Measurements from ENCODE around the gene GFRA4.

Gene GFRA4

GRCh38 chr20:3673221-3674070 lies 10.2 kb upstream of the GFRA4 start:
- DNase-seq = no peak

DNA sequence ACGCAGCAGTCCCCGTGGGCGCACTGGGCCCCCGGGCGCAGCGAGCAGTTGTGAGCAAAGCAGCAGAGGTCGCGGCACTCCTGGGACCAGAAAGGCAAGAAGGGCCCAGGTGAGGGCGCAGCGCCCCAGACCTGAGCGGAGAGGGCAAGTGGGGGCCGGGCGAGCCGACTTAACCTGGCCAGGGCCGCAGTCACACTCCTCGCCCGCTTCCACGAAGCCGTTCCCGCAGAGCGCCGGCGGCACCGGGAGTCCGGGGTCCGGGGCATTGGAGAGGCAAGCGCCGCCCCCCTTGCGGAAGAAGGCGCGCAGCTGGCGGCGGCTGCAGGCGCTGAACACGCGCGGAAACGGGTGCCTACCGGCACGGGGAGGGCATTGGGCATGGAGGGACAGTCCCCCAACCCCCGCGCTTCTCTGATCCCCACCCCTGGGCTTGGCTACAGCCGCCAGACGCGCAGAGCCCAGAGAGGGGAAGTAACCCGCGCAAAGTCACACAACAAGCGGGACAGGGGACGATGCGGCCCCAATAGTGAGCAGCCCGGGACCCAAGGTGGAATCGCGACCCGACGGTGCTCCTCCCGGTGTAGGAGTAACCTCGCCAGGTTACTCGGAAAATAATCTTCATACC lies 9.5 kb upstream of the GFRA4 start:
- no peak for DNase-seq

- no peak for DNase-seq
These were observed 8.9 kb upstream of the GFRA4 start for GRCh38 chr20:3671986-3672546.

- DNase-seq = no peak
These were observed 7.7 kb upstream of the GFRA4 start for GRCh38 chr20:3670945-3671344.

DNA sequence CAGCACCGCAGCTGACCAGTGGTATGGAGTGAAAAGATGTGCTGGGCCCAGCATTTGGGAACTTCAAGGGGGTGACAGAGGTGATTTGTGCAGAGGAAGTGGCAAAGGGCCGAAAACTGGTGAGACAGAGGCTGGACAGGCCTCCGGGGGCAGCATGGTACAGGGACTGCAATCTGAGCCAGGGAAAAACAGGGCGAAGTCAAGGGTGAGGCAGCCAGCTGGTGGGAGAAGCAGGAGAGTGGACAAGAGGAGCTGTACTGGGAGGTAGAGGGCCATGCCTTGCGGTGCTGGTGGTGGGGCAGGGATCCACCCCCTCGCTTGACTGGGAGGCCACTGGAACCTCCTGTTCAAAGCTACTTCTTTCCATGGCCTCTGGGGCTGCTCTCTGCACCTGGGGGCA lies 7.3 kb upstream of the GFRA4 start:
- DNase-seq = no peak

- no peak for DNase-seq
These were observed 6.6 kb upstream of the GFRA4 start for GRCh38 chr20:3669710-3670367.

DNA sequence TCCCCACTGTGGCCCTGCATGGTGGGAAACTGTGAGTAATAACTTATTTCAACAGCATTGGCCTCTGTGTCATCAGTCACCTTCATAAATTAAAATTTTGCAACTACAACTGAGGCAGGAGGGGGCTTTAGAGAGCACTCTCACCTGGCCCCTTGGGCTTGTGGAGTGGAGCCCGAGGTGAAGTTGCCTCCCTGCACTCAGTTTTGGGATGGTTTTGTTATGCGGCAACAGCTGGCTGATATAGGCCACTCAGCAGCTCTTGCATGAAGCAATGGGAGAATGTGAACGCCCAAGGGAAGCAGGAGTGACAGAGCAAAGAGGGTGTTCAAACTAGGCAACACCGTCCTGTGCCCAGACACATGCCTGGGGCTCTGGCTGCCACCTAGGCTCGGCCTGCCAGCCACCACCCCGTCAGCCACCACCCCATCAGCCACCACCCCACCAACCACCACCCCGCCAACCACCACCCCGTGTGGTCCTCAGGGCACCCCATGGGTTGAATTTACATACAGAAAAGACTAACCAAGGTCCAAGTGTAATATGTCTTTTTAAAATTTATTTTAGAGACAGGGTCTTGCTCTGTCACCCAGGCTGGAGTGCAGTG lies 4.3 kb upstream of the GFRA4 start:
- DNase-seq = no peak

DNA sequence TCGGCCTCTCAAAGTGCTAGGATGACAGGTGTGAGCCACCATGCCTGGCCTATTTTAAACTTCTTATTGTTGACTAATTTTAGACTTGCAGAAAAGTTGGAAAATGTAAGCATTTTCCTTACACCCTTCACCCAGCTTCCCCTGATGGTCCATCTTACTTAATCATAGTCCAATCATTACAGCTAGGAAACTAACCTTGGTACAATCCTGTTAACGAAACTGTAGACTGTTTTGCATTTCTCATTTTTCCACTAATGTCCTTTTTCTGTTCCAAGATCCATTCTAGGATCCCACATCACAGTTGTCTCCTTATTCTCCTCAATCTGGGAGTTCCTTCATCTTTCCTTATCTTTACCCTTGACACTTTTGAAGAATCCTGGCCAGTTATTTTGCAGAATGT lies 659 bp upstream of the GFRA4 start:
- DNase-seq = no peak

DNA sequence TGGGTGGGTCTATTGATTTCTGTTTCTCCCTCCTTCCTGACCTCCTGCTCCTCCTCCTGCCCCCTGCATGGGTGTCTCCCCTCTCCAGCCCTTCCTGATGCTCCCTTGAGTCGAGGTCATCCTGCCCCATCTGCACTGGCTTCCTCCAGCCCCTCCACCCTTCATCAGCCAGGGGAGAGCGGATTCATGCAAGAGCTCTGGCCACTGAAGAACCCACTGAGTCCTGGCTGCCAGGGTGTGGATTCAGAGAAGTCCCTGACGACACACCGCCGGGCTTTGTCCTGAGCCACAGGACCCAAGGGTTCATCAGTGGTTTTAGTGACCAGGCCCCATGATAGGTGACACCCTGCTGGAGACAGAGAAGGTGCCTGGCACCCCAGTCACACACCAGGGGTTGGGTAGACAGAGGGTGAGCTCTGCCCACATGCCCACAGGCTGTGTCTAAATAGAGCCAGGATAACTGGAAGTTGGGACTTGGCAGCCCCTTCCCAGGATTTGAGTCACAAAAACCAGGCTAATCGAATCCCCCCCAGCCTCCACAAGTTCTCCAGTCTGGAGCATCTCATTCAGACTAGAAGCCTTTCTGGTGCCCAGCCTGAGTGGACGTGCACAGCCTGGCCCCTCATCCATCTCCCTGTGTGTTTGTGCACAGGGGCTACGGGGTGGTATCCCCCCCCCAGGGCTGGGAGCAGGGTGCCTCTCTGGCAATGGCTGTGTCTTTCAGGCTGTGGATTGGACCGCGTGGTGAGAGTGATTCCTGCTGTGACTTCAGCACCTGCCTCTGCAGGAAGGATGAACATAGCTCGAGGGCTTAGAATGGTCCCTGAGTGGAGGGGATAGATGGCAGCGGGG lies 1.2 kb downstream of the GFRA4 start:
- DNase-seq = no peak

- DNase-seq = no peak
These were observed 2.0 kb downstream of the GFRA4 start for GRCh38 chr20:3661060-3661813.

GRCh38 chr20:3660262-3661059 lies 2.7 kb downstream of the GFRA4 start:
- no peak for DNase-seq

DNA sequence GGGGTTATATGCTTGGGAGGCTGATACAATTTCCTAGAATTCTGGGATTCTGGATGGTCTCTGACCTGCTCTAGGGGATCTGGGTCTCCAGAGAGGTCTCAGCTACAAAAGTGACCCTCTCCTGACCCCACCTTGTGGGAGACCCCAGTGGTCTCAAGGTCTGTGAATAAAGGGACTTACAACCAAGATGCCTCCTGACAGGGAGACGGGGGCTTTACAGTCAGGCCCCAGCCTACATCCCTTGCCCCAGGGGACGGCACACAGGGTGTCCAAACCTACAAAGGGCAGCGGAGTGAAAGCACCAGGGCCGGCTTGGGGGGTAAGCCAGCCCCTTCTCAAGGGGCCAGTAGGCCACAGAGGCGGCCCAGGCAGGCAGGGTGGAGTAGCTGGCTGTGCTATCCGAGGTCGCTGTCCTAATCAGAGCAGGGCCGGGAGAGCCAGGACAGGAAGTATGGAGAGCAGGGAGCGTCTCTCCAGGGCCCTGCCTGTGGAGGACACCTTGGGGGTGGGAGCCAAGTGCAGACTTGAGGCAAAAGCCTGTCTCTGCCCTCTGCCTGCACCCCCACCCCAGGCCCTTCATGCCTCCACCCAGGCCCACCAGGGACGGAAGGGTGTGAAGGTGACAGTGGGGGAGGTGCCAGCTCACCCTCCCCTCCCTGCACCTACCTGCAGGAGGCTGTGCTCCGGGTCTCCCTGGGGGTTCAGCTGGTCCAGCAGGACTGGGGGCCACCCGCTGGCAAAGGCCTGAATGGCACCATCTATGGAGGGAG lies 3.5 kb downstream of the GFRA4 start:
- no peak for DNase-seq

- no peak for DNase-seq
These were observed 4.3 kb downstream of the GFRA4 start for GRCh38 chr20:3658716-3659491.

DNA sequence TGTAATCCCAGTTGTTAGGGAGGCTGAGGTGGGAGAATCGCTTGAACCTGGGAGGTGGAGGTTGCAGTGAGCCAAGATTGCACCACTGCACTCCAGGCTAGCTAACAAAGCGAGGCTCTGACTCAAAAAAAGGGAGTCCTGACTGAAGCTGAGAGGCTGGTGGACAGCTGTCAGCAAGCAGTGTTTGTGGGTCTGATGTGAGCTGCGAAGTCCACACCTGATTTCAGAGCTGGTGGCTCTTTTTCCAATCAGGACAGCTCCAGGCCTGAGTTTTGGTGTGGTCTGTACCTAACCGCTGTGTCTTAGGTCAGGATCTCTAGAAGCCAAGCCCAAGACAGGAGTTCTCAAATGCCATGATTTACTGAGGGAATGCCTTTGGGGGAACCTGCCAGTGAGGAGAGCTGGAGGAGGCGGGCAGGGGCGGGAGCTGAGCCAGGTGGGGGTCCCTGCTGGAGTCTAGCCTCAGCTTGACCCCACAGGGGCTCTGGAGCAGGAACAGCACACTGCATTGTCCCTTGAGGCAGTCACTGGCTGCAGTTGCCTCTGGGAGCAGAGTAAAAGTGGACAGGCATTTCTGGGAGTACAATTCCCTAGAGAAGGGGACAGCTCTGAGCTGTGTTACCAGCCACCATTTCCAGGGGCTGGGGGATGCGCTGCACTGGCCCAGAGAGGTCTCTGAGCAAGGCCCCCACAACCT lies 5.0 kb downstream of the GFRA4 start:
- DNase-seq = no peak

DNA sequence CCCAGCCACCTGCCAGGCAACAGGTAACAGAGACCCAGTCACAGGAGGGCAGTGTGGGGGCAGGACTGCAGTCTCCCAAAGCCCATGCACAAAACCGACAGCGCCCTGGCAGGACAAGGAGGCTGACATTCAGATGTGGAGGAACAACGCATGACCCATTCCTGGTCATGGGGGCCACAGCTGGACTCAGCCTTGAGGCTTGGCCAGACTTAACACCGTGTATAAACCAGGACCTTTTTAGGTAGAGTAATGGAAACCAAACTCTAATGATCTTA lies 8.1 kb downstream of the GFRA4 start:
- DNase-seq = no peak

DNA sequence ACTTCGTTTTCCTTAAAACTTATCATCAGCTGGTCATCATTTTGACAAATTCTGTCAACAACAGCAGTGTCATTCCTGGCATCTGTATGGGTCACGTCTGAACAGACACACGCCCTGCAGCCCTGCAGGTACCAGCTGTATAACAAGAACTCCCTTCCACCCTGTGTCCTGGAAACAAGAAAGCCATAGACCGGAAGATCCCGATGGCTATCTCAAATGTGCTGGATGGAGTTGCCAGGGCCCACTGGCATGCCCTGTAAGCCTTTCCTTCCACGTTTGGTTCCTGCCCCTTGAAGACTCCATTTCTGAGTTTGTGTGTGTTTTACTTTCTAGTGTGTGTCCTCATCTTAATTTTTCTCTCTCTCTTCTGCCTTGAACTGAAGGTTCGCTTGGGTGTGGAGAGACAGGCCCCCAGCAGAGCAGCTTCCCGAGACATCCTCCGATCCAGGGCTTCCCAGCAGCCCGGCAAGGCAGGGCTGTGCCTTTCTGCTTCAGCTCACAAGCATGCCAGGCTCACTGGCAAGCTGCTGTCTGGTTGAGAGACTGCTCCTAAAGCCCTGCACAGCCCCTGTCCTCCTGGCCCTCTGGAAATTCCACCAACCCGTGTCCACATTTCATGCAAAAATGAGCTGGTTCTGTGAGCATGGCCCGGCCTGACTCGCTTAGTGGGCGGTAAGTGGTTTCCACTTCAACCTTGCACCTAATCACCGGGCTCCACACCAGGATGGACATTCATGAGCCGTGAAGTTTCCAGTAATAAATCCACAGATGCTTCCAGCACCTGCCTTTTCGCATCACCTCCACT lies 8.7 kb downstream of the GFRA4 start:
- no peak for DNase-seq

- DNase-seq = no peak
These were observed 9.3 kb downstream of the GFRA4 start for GRCh38 chr20:3653921-3654320.

Data from hippocampal formation (tissue), 2 donors.